GM23248 (cell line): ENCODE results near the gene PIK3R5.

ENCODE experiments used
- EZH2 ChIP-seq: fragments of 200-600 bp; sonication (generic); IDR thresholded peaks from 2 replicates; pipeline ENCODE4 v1.6.1; 2018; ENCODE audit warnings: antibody characterized with exemption, mild to moderate bottlenecking; ENCODE audit not compliant: insufficient read depth, poor library complexity, severe bottlenecking
- EZH2phosphoT487 ChIP-seq: fragments of 200-600 bp; sonication (generic); IDR thresholded peaks from 2 replicates; pipeline ENCODE4 v1.6.1; 2018; ENCODE audit warnings: antibody characterized with exemption, moderate library complexity, mild to moderate bottlenecking, low read depth; ENCODE audit not compliant: insufficient read depth

DNA sequence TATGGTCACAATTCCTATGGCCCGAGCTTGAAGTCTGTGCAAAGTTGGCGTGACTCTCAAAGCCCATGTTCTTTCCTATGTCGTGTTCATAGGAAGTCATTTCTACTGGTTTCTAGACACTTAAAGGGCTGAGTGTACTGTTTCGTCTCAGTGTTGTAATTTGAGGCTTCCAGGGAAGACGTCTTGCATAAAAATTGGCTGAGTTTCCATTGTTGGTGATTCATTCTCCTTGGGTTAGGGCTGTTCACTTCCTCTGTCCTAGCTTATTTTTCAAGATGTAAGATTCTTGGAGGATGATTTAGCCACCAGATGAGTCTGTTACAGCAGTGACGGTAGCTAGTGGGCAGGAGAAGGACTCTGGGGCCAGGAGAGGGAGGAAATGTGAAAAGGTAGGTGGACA lies 43.1 kb downstream of the PIK3R5 start:
- TF ChIP-seq EZH2 (no peak), EZH2phosphoT487 (no peak)
